HG03039 (cell line): ENCODE measurements around the gene FAM13A.
"Not testable (repeated sequence)": the region's sequence is repeated elsewhere in the genome, so short reads cannot be mapped to it uniquely, and the experiment has no call there.

Experiments used
- ATAC-seq: cut with Tn5 transposase; IDR thresholded peaks from one replicate; pipeline ENCODE4 v1.9.1; 2021; ENCODE audit warnings: mild to moderate bottlenecking, moderate library complexity; ENCODE audit not compliant: unreplicated experiment

Gene FAM13A

DNA sequence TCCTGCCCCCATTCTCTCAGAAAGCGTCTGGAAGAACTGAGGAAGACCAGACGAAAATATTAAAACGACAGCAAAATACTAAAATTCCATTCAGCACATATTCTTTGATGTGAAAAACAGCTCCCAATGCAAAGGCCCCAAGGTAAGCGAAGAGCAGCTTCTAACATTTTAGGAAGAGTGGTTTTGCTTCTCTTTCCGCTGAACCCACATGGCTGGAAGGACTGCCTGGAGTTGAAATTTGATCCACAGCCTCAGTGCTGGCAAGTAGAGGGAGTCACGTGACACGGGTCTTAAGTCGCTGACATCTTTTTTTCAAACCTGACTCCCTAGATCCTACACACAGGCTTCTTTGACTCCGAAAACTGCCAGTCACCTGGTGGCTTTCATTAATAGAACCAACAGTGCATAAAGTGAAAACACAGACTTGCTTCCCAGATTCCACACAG, at the start of gene FAM13A:
Gene FAM13A (minus strand): TSS at position 233 of the 446 bp plus-strand sequence. CDS start 221 bp downstream, at position 12.
- peak; percentile 67 for ATAC-seq

DNA sequence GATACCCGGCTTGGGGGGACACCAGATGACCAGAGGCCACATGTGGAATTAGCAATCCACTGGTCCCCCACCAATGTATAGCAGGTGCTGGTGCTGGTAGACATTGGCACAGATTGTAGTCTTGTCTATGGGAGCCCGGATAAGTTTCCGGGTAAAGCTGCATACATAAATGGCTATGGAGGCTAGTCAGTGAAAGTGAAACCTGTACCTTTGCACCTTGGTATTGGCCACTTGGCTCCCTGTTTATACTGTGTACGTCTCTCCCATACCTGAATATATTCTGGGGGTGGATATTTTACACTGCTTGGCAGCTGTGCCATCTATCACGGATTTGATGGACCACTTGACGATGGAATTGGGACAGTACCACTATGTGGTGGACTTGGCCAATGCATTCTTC, 48.7 kb upstream of the FAM13A start:
- ATAC-seq, result no peak

DNA sequence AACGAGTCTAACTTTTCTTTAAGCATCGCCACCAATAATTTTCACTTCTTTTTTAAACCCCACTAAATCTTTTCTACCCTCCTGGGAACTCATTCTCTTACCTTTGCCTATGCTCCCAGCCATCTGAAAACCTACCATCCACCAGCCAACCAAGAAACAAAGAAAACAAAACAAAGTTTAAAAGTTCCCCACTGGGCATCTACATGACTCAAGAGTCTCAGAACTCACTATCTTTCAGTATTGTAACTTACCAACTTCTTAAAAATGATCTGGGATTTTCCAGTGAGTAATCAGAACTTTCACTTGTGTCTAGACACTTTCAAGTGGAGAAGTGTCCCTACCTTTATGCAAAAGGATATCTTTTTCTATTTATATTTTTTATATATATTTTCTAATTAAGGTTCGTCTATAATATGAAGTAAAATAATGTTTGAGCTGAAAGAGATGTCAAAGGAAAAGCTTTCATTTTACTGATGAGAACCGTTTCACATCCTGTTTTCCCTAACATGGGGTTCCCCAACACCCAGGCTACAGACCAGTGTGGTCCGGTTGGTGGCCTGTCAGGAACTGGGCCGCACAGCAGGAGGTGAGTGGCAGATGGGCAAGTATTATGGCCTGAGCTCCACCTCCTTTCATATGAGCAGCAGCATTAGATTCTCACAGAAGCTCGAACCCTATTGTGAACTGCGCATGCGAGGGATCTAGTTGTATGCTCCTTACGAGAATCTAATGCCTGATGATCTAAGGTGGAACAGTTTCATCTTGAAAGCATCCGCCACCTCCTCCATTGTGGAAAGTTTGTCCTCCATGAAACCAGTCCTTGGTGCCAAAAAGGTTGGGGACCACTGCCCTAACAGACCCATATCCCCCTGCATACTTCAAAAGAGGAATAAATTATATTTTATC, 44.5 kb upstream of the FAM13A start:
- ATAC-seq, result peak; percentile 95

DNA sequence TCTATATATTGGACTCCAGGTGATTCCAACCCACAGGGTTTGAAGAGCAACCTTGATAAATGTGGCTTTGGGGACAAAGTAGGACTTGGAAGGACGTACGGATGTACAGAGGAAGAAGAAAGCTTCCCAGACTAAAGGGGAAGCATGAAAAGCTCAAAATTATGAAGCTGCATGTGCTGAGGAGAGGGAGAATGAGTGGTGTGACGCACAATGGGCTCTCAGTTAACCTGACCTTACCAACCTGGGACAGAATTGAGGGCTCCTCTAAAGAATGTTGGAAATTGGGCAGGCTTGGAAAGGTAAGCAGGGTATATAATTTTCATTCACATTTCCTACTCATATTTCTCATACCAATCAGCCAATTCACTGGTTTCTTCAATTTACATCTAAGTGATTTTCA, 43.9 kb upstream of the FAM13A start:
- ATAC-seq, result peak; percentile 3

DNA sequence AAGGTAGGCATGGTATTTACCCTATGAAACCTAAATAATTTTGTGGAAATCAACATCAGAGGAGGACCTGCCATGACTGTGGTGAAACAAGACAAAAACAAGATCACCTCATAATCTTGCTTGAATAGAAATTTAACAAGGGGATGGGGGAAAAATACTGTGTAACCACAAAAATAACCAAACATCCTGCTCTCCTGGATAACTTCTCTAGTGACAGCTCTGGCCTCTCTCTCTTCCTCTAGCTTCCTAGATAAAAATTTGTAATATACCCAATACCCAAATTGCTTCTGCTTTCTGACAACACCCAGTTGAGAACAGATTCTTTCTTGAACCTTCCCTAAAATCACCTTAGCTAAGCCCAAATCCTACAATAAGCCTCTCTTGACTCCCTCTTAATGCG, 42.5 kb upstream of the FAM13A start:
- no peak for ATAC-seq

DNA sequence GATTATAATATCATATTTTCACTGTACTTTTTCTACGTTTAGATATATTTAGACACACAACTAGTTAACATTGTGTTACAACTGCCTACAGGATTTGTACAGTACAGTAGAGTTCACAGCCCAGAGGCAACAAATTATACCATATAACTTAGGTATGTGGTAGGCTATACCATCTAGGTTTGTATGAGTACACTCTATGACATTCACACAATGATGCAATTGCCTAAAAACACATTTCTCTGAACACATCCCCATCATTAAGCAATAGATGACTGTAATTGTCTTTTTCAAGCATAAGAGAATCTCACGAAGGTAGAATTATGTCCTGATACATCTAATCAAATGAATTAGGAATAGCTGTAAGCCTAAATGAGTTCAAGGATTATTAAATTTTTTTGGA, 42.0 kb upstream of the FAM13A start:
- no peak for ATAC-seq

DNA sequence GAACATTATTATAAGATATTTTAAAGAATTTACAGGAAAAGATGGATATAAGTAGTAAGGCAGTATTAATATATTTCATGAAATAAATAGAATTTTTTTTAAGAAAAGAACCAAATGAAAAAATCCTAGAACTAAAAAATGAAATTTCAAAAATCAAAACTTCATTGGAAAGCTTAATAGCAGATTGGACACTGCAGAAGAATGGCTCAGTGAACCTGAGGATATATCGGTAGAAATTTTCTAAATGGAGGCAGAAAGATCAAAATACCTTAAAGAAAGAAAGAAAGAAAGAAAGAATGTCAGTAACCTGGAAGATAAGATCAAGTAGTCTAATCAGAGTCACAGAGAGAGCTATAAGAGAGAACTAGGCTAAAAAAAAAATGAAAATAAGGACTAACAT, 21.3 kb upstream of the FAM13A start:
- no peak for ATAC-seq

DNA sequence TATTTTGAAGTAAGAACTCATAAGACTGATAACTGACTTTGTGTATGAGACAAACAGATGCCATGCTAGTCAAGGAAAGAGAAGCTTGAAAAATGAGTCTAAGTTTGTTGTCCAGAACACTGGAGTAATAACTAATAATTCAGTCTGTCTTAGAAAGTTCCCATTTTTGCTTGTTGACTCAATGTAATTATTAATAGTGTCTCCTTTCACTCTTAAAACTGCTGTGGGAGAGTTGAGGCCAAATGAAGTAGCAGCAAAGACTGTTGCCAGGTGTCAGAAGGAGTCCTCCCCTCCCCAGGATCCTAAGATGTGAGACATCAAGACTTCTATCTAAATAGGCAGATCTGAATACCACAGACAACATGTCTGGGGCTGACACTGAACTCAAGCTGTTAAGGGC, 20.8 kb upstream of the FAM13A start:
- no peak for ATAC-seq

DNA sequence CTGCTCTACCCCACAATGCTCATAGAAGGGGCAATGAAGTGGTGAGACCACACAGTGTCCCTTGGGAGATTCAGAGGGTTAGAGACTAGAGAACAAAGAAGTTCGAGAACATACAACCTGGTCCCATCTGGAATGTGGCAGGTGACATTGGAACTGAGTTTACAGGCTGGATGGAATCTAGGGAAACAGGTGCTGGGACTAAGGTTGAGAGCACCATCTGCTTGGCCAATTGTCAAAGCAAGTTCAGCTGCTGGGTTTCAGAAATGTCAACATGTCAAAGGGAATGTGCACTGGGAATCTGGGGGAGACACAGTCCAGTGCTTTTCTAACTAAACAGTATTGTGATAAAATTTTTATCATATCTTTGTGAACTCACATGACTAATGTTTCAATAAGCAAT, 15.9 kb upstream of the FAM13A start:
- no peak for ATAC-seq

DNA sequence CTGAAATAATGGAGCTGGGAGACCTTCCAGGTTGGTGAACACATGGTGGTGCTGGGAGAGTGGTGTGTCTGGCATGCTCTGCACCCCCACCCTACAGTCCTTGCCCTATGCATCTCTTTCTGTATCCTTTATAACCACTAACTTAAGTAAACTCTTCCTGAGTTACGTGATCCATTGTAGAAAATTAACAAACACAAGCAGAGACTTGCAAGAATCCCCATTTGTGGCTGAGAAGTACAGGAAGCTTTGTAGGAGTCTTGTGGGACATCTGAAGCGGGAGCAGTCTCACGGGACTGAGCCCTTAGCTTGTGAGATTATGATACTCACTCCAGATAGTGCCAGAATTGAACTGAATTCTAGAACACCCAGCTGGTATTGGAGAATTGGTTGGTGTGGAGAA, 14.3 kb upstream of the FAM13A start:
- no peak for ATAC-seq

DNA sequence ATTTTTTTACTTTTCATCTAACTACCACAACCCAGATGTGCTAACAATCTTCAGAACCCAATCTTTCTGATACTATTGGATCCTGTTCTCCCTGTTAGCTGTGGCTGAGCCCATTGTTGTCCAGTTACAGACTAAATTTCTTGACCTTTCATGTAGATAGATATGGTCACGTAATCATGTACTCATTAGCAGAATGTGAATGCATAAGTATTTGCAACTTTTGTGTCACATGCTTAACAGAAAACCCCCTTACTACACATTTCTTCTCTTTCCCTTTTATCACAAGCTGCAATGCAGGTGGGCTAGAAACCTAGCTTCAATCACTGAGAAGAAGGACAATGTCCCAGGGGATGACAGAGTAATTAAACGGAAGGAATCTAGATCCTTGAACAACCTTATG, 13.1 kb upstream of the FAM13A start:
- no peak for ATAC-seq

DNA sequence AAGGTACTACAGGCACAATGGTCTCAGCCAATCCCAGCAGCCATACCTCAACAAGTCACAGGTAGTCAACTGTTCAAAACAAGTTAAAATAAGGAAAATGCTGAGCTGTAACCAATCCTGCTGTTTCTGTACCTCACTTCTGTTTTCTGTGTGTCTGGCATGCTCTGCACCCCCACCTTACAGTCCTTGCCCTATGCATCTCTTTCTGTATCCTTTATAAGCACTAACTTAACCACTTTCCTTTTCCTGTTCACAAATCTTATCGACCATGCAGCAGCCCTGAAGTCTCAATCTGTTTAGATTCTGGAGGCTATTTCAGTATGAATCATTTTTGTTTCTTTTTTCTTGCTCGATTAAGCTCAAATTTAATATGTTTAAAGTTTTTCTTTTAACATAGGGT, 12.5 kb upstream of the FAM13A start:
- ATAC-seq, result peak; percentile 78

DNA sequence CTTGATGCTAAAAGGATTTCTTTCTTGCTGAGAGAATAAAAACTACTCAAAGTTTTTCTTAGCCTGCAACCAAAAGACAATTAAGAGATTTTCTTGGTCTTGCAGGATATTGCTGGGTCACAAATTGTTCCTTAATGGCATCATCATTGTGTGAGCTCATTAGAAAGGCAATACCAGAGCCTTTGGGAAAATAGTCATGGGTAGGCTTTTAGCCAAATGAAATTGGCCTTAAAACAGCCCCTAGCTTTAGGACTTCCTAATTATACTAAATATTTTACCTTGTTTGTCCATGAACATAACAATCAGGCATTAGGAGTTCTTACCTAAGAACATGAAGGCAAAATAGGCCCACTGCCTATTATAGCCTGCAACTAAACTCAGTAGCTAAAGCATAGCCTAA, 10.4 kb upstream of the FAM13A start:
- ATAC-seq, result no peak

DNA sequence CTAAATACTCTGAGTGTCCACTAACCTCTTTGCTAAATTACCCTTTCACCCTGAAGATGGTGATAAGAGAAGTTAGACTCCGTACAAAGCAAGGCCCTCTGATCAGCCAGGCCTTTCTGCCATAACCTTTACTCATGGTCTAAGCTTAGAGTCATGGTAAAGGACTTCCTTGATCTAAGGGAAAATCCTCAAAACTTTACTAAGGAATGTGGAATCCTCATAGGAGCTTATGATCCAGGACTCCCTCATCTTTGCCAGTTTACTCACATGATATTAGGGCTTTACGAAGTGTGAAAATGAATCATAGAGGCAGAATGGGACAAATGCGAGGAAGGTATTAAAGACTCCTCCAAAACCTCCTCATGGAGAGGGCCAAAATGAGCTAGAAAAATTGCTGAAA, 7.9 kb upstream of the FAM13A start:
- no peak for ATAC-seq

DNA sequence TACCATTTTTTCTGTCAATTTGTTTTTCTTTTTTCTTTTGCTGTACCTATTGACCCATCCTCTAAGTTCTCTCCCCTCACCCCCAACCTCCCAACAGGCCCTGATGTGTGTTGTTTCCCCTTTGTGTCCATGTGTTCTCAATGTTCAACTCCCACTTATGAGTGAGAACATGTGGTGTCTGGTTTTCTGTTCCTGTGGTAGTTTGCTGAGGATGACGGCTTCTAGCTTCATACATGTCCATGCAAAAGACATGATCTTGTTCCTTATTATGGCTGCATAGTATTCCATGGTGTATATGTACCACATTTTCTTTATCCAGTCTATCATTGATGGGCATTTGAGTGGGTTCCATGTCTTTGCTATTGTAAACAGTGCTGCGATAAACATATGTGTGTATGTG, 859 bp upstream of the FAM13A start:
- not testable (repeated sequence) for ATAC-seq

DNA sequence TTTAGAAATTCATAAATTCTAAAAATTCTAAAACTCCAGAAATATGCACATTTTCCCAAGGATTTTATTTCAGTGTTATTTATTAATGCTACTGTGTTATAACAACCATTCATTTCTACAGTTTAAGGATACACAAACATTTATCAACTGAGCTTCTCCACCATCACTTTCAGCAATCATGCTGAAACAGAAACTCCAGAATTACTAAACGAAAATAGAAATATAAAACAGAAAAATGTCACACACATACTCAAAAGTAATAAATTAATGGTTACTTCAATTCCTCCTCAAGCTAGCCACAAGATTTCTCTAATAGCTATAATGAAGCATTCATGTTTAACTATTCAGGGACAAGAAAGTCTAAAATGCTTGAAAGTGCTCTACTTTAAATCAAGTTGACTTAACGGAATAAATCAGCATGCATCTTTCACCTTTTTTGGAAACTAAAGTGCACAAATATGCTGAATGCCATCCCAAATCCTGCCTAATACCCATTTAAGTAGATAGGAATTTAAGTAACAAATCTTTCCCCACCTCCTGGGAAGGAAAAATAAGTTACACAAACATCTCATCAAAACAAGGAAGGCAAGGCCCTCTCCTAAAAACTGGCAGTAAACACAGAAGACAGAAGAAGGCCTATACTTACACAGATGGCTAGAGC, 563 bp downstream of the FAM13A start:
- ATAC-seq, result peak; percentile 28

DNA sequence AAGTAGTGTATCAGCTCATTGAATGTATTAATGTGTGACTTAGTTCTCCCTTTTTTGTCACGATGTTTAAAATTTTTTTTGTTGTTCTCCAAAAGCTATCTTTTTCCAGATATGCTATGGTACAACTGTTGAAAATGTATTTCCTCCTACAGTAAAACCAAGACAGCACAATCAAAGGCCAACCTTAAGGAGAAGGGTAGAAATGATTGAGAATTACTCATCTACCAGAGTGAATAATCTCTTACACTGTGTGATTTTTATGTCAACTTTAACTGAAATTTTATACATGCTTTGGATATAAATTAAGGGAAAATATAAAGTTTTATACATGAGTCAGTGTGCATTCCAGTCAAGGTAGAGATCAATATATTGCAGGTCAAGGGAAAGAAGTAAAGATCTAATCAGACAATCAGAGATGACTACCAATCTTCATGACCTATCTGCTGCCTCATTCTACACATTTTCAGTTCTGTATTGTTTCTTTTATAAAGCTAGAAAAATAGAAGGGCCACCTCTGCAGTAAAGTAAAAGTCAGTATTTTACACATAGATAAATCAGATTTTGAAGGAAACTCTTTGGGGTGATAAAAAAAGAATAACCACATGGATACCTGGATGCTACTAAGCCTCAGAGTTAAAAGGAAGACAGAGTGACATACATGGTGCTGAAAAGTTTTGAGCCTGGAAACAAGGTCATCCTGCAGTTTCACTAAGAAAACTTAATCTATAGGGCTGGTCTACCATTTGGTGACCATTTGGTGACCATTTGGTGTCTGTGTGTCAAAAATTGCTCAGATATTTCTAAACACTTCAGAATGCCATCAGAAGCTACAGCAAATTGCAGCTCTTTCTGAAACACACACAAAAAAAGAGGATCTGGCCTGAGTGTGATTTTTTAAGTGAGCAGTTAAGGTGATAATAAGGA, 1.6 kb downstream of the FAM13A start:
- ATAC-seq, result no peak

DNA sequence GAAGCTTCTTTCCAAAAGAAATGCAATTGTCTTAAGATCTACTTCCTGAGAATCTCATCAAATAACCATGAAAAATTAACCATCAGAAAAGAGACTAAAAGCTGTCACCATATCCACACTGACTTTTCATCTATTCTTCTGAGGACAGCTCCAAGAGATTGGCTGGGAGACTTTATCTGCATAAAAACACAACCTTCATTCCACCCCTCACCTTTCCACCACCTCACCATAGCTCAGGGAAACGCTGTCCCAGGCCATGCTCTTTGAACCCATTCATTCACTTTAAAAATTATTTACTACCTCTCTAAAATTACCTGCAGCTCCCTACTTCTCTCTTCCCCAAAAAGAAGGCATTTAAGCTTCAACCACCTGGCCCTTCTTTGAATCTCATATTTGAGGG, 2.4 kb downstream of the FAM13A start:
- ATAC-seq, result no peak

DNA sequence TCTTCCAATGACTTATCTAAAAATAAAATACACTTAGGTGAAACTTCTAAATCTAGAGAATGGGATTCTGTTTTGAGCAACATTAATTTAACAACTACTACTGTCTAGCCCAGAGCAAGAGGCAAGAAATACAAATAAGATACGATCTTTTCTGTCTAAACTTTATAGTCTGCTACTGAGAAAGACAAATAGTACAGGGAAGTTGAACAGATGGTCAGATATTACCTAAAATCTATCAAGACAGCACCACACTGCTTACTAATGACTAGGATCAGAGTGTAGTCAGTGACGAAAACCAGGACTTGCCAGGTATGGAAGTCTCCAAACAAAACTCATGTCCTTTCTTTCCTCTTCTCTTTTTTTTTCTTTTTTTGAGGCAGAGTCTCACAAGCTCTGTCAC, 7.1 kb downstream of the FAM13A start:
- ATAC-seq, result no peak

DNA sequence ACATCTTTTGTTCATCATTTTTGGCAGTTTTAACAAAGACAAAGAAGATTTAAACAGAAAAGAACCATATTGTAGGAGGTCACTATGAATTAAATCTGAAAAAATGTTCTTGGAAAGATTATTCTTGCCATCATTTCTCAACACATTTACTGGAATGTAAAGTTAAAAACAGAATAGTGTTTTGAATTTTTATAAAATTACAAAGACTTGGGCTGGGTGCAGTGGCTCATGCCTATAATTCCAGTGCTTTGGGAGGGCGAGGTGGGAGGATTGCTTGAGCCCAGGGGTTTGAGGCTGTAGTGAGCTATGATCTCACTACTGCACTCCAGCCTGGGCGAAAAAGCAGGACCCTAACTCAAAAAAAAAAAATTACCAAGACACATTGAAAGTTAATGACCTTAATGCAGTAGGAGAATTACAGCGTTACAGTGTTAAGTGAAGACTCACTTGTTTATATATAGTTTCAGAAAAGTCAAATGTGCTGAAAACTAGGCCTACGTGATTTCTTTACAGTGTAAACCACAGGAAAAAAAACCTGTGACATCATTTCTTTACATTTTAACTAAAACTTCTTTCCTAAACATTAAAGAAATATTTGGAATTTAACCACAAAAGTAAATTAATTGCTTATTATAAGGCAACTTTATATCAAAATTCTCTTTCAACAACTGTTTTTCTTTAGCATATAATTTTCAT, 7.9 kb downstream of the FAM13A start:
- ATAC-seq, result no peak
